Fibroblast of mammary gland (primary cell): Measurements from ENCODE around the gene PIGT.

Experiments
- DNase-seq: peaks from one replicate; pipeline ENCODE4 v3.0.0-alpha.2; 2010; ENCODE audit warnings: low read depth
- H3K4me3 ChIP-seq: 2 replicates; pipeline ENCODE4 v1.5.1; 2011; ENCODE audit warnings: low read depth, mild to moderate bottlenecking, low read length, moderate library complexity; ENCODE audit not compliant: control insufficient read depth
- TF ChIP-seq, protein P1 (sequence below): conservative IDR thresholded peaks from 2 replicates; pipeline ENCODE4 v1.5.1; 2011; ENCODE audit warnings: low read depth, low read length, inconsistent platforms; ENCODE audit not compliant: control insufficient read depth, insufficient read depth

PIGT gene

DNA sequence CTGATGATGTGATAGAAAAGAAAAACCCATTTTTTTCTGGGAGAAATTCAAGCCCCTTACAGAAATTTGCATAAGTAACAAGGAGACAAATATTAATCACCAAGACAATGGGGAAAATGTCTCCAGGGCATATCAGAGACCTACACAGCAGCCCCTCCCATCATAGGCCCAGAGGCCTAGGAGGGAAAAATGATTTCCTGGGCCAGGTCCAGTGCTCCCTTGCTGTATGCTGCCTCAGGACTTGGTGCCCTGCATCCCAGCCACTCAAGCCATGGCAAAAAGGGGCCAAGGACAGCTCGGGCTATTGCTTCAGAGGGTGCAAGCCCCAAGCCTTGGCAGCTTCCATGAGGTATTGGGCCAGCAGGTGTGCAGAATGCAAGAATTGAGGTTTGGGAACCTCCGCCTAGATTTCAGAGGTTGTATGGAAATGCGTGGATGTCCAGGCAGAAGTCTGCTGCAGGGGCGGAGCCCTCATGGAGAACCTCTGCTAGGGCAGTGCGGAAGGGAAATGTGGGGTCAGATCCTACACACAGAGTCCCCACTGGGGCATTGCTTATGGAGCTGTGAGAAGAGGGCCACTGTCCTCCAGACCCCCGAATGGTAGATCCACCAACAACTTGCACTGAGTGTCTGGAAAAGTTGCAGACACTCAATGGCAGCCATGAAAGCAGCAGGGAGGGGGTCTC is 15.5 kb upstream of the PIGT start:
- no peak for DNase-seq
- TF ChIP-seq, protein P1, sequence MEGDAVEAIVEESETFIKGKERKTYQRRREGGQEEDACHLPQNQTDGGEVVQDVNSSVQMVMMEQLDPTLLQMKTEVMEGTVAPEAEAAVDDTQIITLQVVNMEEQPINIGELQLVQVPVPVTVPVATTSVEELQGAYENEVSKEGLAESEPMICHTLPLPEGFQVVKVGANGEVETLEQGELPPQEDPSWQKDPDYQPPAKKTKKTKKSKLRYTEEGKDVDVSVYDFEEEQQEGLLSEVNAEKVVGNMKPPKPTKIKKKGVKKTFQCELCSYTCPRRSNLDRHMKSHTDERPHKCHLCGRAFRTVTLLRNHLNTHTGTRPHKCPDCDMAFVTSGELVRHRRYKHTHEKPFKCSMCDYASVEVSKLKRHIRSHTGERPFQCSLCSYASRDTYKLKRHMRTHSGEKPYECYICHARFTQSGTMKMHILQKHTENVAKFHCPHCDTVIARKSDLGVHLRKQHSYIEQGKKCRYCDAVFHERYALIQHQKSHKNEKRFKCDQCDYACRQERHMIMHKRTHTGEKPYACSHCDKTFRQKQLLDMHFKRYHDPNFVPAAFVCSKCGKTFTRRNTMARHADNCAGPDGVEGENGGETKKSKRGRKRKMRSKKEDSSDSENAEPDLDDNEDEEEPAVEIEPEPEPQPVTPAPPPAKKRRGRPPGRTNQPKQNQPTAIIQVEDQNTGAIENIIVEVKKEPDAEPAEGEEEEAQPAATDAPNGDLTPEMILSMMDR, result no peak
- H3K4me3 ChIP-seq, result no peak overlapping the region

DNA sequence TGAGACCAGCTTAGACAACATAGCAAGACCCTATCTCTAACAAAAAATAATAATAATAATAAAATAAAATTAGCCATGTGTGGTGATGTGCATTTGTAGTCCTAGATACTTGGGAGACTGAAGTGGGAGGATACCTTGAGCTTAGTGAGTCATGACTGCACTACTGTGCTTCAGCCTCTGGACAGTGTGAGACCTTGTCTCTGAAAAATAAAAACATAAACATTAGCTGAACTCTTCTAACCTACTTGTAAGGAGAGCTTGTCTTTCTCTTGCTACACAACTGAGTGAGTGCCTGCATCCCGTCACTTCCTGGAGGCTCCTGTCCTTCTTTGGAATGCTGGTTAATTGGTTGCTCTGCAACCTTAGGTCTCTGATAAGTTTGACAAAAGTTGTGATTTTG is 13.0 kb upstream of the PIGT start:
- TF ChIP-seq, protein P1, result no peak

DNA sequence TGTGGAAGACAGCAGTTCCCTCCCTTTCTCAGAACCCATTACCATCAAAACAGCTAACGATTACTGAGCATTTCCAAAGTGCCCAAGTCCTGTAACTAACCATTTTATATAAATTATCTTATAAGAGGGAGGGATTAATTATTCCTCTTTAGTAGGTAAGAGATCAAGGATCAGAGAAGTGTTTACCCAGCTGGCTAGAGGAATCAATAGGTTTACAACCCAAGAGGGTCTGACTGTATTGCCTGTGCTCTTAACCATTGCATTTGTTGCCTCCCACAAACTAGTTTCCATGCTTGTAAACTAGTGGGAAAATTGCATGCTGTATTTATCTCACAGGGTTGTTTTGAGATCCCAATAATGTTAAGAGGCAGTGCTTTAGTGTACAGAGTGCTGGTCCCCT is 11.5 kb upstream of the PIGT start:
- no peak overlapping the region for H3K4me3 ChIP-seq
- no peak for DNase-seq
- TF ChIP-seq, protein P1, result no peak

More for the DNA sequence above, 13.0 kb upstream of the PIGT start:
- H3K4me3 ChIP-seq, result no peak overlapping the region
- peak; percentile 32 for DNase-seq

DNA sequence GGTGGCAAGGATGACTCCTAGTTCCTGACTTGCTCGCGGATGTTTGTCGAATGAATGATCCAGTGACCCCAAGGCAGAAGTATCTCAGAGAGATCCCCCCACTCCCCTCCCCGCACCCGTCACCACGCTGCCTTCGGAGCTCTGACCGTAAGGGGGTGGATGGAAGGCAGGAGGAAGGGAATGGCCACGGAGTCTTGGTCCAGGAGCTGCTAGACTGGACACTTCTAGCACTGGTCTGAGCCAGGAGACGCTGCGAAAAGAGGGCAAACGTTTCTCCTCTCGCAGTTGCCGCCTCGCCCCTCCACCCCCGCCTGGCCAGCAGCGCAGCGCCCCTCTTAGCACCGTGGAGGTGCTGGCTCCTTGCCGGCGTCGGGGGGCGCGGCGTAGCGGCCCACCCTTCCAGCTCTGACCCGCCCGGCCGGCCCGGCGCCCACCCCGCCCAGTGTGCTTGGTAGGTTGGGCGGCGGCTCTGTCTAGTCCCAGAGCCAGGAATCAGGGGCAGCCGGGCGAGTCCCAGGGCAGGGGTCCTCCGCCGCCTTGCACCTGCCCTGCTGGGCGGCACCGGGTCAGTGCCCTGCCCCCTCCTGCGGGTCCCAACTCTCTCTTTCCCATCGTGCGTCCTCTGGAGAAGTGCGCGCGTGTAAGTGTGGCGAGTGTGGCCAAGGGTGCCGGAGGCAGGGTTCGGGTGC is 10.2 kb upstream of the PIGT start:
- peak overlapping the region; percentile 46 for H3K4me3 ChIP-seq
- TF ChIP-seq, protein P1, result no peak
- no peak for DNase-seq

DNA sequence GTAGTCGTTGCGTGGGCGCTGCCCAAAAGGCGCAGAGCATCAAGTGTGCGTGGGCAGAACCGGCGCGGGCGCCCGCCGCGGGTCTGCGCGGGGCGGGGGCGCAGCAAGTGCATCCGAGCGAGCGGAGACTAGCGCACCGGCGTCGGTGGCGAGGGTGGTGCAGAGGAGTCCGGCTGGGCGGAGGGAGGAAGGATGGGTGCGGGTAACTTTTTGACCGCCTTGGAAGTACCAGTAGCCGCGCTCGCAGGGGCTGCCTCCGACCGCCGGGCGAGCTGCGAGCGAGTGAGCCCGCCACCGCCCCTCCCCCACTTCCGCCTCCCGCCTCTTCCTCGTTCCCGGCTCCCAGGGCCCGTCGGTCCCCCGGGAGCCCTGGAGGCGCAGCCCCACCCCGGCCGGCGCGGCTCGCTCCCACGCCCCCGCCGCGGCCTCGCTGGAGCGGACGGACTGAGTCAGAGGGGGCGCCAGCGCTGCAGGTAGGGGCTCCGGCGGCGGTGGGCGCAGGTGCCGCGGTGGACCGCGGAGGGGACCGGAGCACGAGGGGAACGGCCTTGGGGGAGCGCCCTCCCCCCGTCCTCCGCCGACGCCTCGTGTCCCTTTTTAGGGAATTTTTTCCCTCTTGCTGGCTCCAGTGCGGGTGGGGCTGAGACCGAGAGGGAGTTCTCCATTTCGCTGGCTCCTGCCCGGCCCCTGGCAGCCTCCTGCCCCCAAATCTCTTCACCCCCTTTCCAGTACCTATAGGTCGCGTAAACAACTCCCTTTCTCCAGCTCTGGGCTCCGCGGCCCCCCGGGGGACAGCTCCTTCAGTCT is 9.5 kb upstream of the PIGT start:
- DNase-seq, result peak; percentile 30
- TF ChIP-seq, protein P1, result no peak
- peak overlapping the region; percentile 47 for H3K4me3 ChIP-seq

DNA sequence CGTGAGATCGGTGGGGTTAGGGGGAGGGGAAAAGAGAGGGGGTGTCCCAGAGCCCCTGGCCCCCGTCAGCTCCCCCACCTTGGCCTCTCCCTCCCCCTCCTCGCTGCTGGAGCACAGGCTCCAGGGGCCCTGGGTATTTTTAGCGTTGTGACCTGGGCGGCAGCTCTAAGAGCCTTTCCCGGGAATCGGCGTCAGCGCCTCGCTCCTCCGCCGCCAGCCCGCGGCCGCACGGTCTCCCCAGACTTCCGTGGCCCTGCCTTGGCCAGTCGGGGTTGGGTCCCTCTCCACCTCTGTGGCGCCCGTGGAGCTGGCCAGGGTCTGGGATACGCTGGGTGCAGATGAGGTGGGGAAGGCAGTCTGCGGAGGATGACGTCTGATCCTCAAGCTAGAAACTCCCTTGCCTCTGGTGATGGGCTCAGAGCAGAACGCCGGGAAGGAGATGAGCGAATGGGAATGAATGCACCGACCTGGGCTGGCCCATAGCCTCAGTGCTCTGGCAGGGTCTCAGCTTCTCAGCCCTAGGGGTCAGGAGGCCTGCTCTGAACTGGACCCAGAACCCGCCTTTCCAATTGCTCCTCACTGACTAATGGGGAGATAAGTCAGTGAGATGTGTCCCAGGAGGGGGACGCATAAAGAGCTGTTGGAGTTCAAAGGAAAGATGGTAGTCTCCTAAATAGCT is 8.7 kb upstream of the PIGT start:
- peak; percentile 35 for DNase-seq
- TF ChIP-seq, protein P1, result no peak
- H3K4me3 ChIP-seq, result peak overlapping the region; percentile 47
